ENCODE results near the gene PRKCZ.

PRKCZ gene

DNA sequence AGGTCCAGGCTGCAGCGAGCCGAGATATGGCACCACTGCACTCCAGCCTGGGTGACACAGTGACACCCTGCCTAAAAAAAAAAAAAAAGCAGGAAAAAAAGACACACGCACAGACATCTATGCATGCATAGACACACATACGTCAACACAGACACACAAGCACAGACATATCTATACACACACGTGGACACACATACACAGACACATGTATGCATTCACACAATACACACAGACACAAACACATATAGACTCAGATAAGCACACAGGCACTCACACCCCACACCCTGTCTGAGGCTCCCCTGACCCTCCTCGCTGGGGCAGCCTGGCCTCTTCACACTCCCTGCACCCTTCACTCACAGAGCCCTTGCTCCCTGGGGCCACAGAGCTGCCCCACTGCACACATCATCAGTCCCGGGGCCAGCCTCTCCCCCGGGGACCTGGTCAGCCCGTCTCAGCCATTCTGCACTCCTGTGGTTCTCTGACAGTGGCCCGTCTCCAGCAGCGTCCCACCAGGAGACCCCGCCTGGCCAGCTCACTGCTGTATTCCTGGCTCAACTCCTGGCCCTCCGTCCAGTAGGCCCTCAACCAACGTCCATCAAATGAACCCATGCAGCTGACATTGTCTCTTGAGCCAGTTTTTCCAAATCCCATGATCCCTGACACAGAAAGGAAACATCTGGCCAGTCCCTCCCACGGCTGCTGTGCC, 4.6 kb upstream of the PRKCZ start:
- no peak for DNase-seq (ENCODE audit: low read depth)
- TF ChIP-seq, protein P1, sequence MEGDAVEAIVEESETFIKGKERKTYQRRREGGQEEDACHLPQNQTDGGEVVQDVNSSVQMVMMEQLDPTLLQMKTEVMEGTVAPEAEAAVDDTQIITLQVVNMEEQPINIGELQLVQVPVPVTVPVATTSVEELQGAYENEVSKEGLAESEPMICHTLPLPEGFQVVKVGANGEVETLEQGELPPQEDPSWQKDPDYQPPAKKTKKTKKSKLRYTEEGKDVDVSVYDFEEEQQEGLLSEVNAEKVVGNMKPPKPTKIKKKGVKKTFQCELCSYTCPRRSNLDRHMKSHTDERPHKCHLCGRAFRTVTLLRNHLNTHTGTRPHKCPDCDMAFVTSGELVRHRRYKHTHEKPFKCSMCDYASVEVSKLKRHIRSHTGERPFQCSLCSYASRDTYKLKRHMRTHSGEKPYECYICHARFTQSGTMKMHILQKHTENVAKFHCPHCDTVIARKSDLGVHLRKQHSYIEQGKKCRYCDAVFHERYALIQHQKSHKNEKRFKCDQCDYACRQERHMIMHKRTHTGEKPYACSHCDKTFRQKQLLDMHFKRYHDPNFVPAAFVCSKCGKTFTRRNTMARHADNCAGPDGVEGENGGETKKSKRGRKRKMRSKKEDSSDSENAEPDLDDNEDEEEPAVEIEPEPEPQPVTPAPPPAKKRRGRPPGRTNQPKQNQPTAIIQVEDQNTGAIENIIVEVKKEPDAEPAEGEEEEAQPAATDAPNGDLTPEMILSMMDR (IDR thresholded peaks at IDR 0.05; ENCODE audit: control insufficient read depth, extremely low read depth, insufficient read depth): no peak
- H3K4me3 ChIP-seq (ENCODE audit: low read depth, low read length): no peak overlapping the region

DNA sequence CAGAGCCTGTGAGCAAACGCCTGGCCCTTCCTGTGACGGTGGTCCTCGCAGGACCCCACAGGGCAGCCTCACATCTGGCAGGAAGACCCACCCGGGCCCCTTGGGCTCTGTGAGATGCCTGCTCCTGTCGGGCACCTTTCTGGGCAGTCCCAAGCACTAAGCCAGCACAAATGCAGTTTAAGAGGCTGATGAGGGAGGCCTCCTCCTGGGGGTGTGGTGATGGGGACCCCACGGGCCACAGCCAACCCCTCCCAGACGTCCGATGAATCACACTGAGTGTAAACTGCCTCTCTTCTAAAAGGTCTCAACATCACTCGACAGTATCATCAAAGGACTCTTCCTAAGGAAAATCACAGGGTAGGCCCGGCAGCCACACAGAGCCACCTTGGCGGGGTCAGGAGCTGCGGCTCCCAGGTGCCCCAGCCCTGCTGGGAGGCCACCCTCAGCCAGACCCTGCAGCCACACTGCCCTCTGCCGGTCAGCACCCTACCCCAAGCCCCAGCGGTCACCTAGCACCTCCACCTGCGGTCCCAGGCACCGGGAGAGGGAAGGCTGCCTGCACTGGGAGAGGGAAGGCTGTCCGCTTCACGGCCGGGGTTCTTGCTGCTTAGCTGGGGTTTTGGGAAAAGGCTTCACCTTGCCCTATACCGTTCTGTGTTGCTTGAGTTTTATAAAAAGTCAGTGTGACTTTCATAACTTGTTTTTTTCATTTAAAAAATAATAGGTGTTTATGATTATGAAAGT, 3.9 kb upstream of the PRKCZ start:
- peak; percentile 26 for DNase-seq (ENCODE audit: low read depth)
- TF ChIP-seq, protein P1 (IDR thresholded peaks at IDR 0.05; ENCODE audit: control insufficient read depth, extremely low read depth, insufficient read depth): peak; percentile 97
- H3K4me3 ChIP-seq (ENCODE audit: low read depth, low read length): no peak overlapping the region

DNA sequence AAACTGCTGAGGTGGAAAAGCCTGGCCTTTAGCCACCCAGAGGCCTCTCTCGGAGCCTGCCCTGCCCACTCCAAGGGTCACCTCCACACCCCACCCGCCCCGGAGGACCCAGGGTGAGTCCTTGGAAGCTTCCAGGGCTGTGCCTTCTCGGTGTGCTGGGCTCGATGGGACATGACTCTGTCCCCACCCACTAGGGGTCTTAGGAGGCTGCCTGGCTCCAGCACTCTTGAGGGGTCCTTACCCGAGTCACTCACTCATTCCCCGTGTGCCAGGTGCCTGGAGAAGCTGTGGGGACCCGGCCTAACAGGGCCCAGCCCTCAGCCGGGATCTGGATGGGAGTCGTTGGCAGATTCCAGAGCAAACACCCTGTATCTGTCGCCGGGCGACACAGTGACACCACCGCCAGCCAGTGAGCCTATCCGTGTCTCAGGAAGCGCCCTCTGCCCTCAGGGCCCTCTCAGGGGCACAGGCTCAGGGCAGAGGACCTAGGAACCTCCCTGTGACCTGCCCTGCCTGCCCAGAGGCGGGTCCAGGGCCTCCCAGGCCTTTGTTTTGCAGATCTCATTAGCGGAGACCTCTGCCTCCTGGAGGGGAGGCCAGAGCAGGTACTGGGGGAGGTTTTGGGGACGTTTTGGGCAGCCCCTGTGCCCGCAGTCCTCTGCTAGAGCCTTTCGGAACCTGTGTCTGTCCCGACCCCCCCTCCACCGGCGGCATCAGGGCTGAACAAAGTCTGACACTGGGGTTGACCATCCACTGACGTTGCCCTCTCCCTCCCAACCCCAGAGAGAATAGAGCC, 3.1 kb upstream of the PRKCZ start:
- no peak for DNase-seq (ENCODE audit: low read depth)
- H3K4me3 ChIP-seq (ENCODE audit: low read depth, low read length): no peak overlapping the region
- TF ChIP-seq, protein P1 (IDR thresholded peaks at IDR 0.05; ENCODE audit: control insufficient read depth, extremely low read depth, insufficient read depth): no peak

DNA sequence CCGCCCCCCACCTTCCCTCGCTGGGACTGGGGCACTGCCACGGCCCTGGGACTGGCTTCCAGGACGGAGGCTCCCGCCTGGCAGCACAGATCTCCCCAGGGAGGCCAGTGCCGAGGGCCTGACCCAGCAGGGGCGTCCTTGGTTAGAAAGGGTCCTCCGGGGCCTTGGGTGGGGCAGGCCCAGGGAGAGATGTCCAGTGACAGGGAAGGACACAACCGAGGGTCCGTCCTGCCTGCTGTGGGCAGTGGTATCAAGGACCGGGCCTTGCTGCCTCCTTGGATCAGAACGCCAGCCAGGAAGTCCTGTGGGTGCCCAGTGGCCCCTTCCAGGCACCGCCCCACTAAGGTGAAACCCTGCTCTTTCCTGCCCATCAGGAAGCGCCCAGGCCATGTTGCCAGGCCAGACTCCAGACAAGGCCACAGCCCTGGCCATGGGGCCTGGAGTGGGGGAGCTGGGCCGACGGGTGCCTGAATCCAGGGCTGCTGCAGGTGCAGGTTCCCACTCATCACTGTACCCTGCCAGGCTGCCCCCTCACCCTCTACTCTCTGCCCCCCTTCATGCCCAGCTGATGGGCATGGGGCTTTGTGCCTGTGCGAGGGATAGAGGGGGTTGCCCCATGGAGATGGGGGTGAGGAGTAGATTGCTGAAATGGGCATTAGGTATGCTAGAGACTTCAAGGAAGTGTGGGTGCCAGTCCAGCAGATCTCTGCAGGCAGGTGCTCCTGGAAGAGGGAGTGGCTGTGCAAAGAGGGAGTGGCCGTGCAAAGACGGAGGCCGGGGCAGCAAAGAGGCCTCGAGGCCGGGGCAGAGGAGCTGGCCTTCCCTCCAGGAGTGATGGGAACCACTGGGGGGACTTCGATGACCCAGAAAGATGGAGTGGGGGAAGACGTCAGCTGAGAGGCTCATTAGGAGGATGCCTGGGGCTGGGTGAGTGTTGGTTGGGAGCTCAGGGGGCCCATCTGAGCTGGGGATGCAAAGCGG, 2.2 kb upstream of the PRKCZ start:
- TF ChIP-seq, protein P1 (IDR thresholded peaks at IDR 0.05; ENCODE audit: control insufficient read depth, extremely low read depth, insufficient read depth): no peak
- DNase-seq (ENCODE audit: low read depth): no peak

DNA sequence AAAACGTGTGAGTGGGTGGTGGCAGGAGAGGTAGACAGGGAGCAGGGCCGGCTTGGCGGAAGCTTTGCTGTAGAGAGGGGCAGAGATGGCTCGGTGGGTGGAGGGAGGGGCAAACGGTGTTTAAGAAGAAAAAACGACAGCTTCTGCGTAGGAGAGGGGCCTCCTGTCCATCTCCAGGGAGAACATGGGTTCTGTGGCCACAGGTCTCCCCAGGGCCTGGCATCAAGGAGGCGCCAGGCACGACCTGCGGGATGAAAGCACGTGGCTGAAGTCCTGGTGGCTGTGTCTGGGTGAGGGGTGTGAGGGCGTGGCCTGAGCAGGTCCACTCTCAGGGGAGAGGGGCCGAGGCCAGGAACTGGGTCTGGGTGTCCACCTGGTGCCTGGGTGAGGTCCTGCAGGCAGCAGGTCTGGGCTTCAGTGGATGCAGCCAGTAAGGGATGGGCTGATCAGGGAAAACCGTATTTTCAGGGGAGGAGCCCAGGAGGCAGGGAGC, 940 bp upstream of the PRKCZ start:
- TF ChIP-seq, protein P1 (IDR thresholded peaks at IDR 0.05; ENCODE audit: control insufficient read depth, extremely low read depth, insufficient read depth): peak; percentile 51
- peak; percentile 69 for DNase-seq (ENCODE audit: low read depth)
- H3K4me3 ChIP-seq (ENCODE audit: low read depth, low read length): peak overlapping the region; percentile 80

More for the DNA sequence above, 2.2 kb upstream of the PRKCZ start:
- H3K4me3 ChIP-seq (ENCODE audit: low read depth, low read length): no peak overlapping the region

DNA sequence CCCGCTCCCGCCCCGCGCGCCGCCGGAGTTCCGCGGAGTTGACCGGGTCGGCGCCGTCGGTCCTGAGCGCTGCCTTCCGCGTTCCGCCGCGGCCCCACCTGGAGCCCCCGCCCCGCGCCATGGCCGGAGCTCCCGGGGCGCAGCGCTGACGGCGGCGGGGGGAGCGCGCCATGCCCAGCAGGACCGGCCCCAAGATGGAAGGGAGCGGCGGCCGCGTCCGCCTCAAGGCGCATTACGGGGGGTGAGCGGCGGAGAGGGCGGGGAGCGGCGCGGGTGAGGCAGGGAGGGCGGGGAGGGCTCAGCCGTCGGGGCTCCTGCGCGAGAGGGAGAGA, 216 bp downstream of the PRKCZ start:
- H3K4me3 ChIP-seq (ENCODE audit: low read depth, low read length): peak overlapping the region; percentile 80
- no peak for DNase-seq (ENCODE audit: low read depth)
- TF ChIP-seq, protein P1 (IDR thresholded peaks at IDR 0.05; ENCODE audit: control insufficient read depth, extremely low read depth, insufficient read depth): no peak

Data from LNCaP clone FGC (cell line).